Measurements from ENCODE around the gene NCBP3.

Gene NCBP3

GRCh38 chr17:3765981-3766380 is 80.1 kb downstream of the NCBP3 start:
- Histone ChIP-seq H3K27ac (ENCODE audit: low read depth, low read length) (no peak overlapping the region), H3K4me1 (ENCODE audit: insufficient read depth, low read length) (no peaks in the 10 kb centered on the region), H3K9ac (ENCODE audit: low read depth, low read length) (no peak overlapping the region), H3K36me3 (ENCODE audit: insufficient read depth, low read length) (no peaks in the 10 kb centered on the region), H3K9me3 (ENCODE audit: insufficient read depth, low read depth, low read length) (no peaks in the 10 kb centered on the region), H3K27me3 (ENCODE audit: insufficient read depth, low read length) (no peaks in the 10 kb centered on the region), H3K4me3 (ENCODE audit: low read length) (no peak overlapping the region)
- WGBS, result 92% methylated on average over 9 of the region's 9 CpGs

DNA sequence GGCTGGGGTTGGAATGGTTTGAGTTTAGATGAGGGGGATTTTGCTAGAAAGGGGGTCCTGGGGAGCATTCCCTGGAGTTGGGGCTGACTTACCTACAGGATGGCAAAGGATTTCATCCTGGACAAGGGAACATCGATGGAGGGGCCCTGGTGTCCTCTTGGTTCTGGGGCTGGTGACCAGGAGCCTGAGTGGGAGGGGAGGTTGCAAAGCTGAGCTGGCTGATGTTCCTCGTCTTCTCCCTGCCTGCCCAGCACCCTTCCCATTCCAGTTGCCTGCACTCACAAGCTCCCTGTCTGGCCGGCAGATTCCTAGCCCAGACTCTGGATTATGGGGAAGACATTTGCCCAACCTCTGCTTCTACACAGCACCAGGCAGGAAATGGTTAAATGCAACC is 82.3 kb downstream of the NCBP3 start:
- H3K36me3 ChIP-seq (ENCODE audit: insufficient read depth, low read length), result no peaks in the 10 kb centered on the region
- no peak overlapping the region for H3K4me3 ChIP-seq (ENCODE audit: low read length)
- no peaks in the 10 kb centered on the region for H3K27me3 ChIP-seq (ENCODE audit: insufficient read depth, low read length)
- peaks cover 4% of the 10 kb centered on the region; the same call in 1 of the 2 replicates for H3K9me3 ChIP-seq (ENCODE audit: insufficient read depth, low read depth, low read length)
- WGBS, result 86% methylated on average over 3 of the region's 3 CpGs
- H3K9ac ChIP-seq (ENCODE audit: low read depth, low read length), result no peak overlapping the region
- H3K27ac ChIP-seq (ENCODE audit: low read depth, low read length), result no peak overlapping the region
- no peaks in the 10 kb centered on the region for H3K4me1 ChIP-seq (ENCODE audit: insufficient read depth, low read length)

GRCh38 chr17:3762922-3763776 is 82.9 kb downstream of the NCBP3 start:
- Histone ChIP-seq H3K27me3 (ENCODE audit: insufficient read depth, low read length) (no peaks in the 10 kb centered on the region), H3K9me3 (ENCODE audit: insufficient read depth, low read depth, low read length) (peaks cover 4% of the 10 kb centered on the region; the same call in 1 of the 2 replicates), H3K4me3 (ENCODE audit: low read length) (no peak overlapping the region), H3K9ac (ENCODE audit: low read depth, low read length) (no peak overlapping the region), H3K27ac (ENCODE audit: low read depth, low read length) (no peak overlapping the region), H3K4me1 (ENCODE audit: insufficient read depth, low read length) (no peaks in the 10 kb centered on the region), H3K36me3 (ENCODE audit: insufficient read depth, low read length) (no peaks in the 10 kb centered on the region)
- WGBS, result 96% methylated on average over 11 of the region's 14 CpGs

GRCh38 chr17:3761918-3762380 is 84.1 kb downstream of the NCBP3 start:
- Histone ChIP-seq H3K27ac (ENCODE audit: low read depth, low read length) (no peak overlapping the region), H3K9ac (ENCODE audit: low read depth, low read length) (no peak overlapping the region), H3K27me3 (ENCODE audit: insufficient read depth, low read length) (no peaks in the 10 kb centered on the region), H3K4me3 (ENCODE audit: low read length) (no peak overlapping the region), H3K36me3 (ENCODE audit: insufficient read depth, low read length) (no peaks in the 10 kb centered on the region), H3K4me1 (ENCODE audit: insufficient read depth, low read length) (no peaks in the 10 kb centered on the region), H3K9me3 (ENCODE audit: insufficient read depth, low read depth, low read length) (peaks cover 4% of the 10 kb centered on the region; the same call in 1 of the 2 replicates)
- WGBS, result 90% methylated on average over 16 of the region's 16 CpGs

GRCh38 chr17:3761036-3761917 is 84.8 kb downstream of the NCBP3 start:
- Histone ChIP-seq H3K4me3 (ENCODE audit: low read length) (no peak overlapping the region), H3K27ac (ENCODE audit: low read depth, low read length) (no peak overlapping the region), H3K4me1 (ENCODE audit: insufficient read depth, low read length) (no peaks in the 10 kb centered on the region), H3K36me3 (ENCODE audit: insufficient read depth, low read length) (no peaks in the 10 kb centered on the region), H3K27me3 (ENCODE audit: insufficient read depth, low read length) (no peaks in the 10 kb centered on the region), H3K9me3 (ENCODE audit: insufficient read depth, low read depth, low read length) (peaks cover 4% of the 10 kb centered on the region; the same call in 1 of the 2 replicates), H3K9ac (ENCODE audit: low read depth, low read length) (no peak overlapping the region)
- WGBS, result 87% methylated on average over 21 of the region's 23 CpGs

GRCh38 chr17:3759597-3760216 is 86.3 kb downstream of the NCBP3 start:
- 85% methylated on average over 6 of the region's 6 CpGs for WGBS
- no peak overlapping the region for H3K9ac ChIP-seq (ENCODE audit: low read depth, low read length)
- H3K4me3 ChIP-seq (ENCODE audit: low read length), result no peak overlapping the region
- H3K9me3 ChIP-seq (ENCODE audit: insufficient read depth, low read depth, low read length), result peaks cover 4% of the 10 kb centered on the region; the same call in 1 of the 2 replicates
- H3K27ac ChIP-seq (ENCODE audit: low read depth, low read length), result no peak overlapping the region
- no peaks in the 10 kb centered on the region for H3K4me1 ChIP-seq (ENCODE audit: insufficient read depth, low read length)
- H3K27me3 ChIP-seq (ENCODE audit: insufficient read depth, low read length), result no peaks in the 10 kb centered on the region
- no peaks in the 10 kb centered on the region for H3K36me3 ChIP-seq (ENCODE audit: insufficient read depth, low read length)

DNA sequence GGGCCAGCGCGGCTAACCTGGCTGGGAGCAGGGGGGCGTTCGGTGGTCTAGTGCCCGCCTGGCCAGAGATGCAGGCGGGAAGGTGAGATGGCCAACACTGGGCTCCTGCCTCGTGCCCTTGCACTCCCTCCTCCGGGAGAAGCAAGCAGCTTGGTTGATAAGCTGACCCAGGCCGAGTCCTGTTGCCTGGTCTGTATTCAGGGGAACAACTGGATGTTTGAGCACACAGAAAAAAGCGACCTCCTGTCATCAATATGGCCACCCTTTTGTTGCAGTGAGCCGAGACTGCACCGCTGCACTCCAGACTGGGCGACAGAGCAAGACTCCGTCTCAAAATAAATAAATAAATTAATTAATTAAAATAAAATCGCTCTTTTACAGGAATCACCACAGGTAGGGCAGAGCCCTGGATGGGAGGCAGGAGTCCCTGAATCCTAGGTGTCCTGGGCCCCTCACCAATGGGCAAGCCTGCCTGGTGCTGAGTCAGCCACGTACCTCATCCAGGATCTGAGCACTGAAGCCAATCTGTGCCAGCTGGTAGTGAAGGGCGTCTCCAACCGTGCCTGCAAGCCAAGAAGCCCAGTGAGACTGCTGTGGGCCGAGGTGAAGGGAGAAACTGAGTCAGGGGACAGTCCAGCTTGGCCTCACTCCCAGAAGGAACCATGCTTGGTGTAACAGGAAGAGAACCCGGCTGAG is 90.6 kb downstream of the NCBP3 start:
- peak overlapping the region; percentile 18; the same call in 1 of the 2 replicates for H3K27ac ChIP-seq (ENCODE audit: low read depth, low read length)
- WGBS, result 54% methylated on average over 19 of the region's 20 CpGs
- H3K9me3 ChIP-seq (ENCODE audit: insufficient read depth, low read depth, low read length), result peaks cover 4% of the 10 kb centered on the region; the same call in 1 of the 2 replicates
- H3K4me3 ChIP-seq (ENCODE audit: low read length), result peak overlapping the region; percentile 57
- H3K27me3 ChIP-seq (ENCODE audit: insufficient read depth, low read length), result no peaks in the 10 kb centered on the region
- H3K4me1 ChIP-seq (ENCODE audit: insufficient read depth, low read length), result no peaks in the 10 kb centered on the region
- no peaks in the 10 kb centered on the region for H3K36me3 ChIP-seq (ENCODE audit: insufficient read depth, low read length)
- H3K9ac ChIP-seq (ENCODE audit: low read depth, low read length), result peak overlapping the region; percentile 49

GRCh38 chr17:3754458-3755334 is 91.3 kb downstream of the NCBP3 start:
- peak overlapping the region; percentile 49 for H3K9ac ChIP-seq (ENCODE audit: low read depth, low read length)

GRCh38 chr17:3754066-3754457 is 92.0 kb downstream of the NCBP3 start:
- Histone ChIP-seq H3K4me1 (ENCODE audit: insufficient read depth, low read length) (no peaks in the 10 kb centered on the region), H3K4me3 (ENCODE audit: low read length) (no peak overlapping the region), H3K9me3 (ENCODE audit: insufficient read depth, low read depth, low read length) (no peaks in the 10 kb centered on the region), H3K27me3 (ENCODE audit: insufficient read depth, low read length) (no peaks in the 10 kb centered on the region), H3K9ac (ENCODE audit: low read depth, low read length) (no peak overlapping the region), H3K36me3 (ENCODE audit: insufficient read depth, low read length) (no peaks in the 10 kb centered on the region), H3K27ac (ENCODE audit: low read depth, low read length) (no peak overlapping the region)
- 92% methylated on average over 15 of the region's 18 CpGs for WGBS

More at GRCh38 chr17:3754458-3755334, 91.3 kb downstream of the NCBP3 start:
- Histone ChIP-seq H3K4me3 (ENCODE audit: low read length) (peak overlapping the region; percentile 57), H3K9me3 (ENCODE audit: insufficient read depth, low read depth, low read length) (peaks cover 4% of the 10 kb centered on the region; the same call in 1 of the 2 replicates), H3K4me1 (ENCODE audit: insufficient read depth, low read length) (no peaks in the 10 kb centered on the region), H3K36me3 (ENCODE audit: insufficient read depth, low read length) (no peaks in the 10 kb centered on the region), H3K27ac (ENCODE audit: low read depth, low read length) (peak overlapping the region; percentile 18; the same call in 1 of the 2 replicates), H3K27me3 (ENCODE audit: insufficient read depth, low read length) (no peaks in the 10 kb centered on the region)
- WGBS, result 17% methylated on average over 55 of the region's 56 CpGs

DNA sequence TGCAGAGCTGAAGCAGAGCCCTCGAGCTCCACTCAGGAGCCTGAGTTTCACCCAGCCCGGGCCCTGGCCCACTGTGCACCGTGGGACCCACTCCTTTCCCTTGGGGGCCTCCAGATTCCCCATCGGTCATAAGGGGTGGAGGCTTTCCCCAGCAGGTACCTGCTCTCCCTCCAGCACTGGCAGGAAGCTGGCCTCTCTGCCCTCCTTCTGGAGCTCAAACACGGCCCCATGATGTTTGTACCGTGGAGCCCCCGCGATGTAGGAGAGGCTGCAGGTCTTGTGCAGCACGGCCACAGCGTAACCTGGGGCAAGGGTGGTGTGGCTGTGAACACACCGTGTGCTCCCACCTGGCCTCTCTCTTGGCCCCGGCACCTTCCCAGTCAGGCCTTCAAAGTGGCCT is 92.4 kb downstream of the NCBP3 start:
- 87% methylated on average over 12 of the region's 12 CpGs for WGBS
- Histone ChIP-seq H3K36me3 (ENCODE audit: insufficient read depth, low read length) (no peaks in the 10 kb centered on the region), H3K9me3 (ENCODE audit: insufficient read depth, low read depth, low read length) (no peaks in the 10 kb centered on the region), H3K27ac (ENCODE audit: low read depth, low read length) (no peak overlapping the region), H3K9ac (ENCODE audit: low read depth, low read length) (no peak overlapping the region), H3K27me3 (ENCODE audit: insufficient read depth, low read length) (no peaks in the 10 kb centered on the region), H3K4me3 (ENCODE audit: low read length) (no peak overlapping the region), H3K4me1 (ENCODE audit: insufficient read depth, low read length) (no peaks in the 10 kb centered on the region)

Data from HUES64 (cell line).